Right lobe of liver (tissue), 6 donors: ENCODE data around the gene PCTP. TPM values are rescaled to one million over a fixed set of nuclear protein-coding genes. Genes with fewer than 3 reads are reported as not detected.

ENCODE experiments used
- ATAC-seq, 4 donors: fragments of 200-7000 bp; cut with Tn5 transposase; one replicate each; pipeline ENCODE4 v1.9.1; 2020; ENCODE audit warnings: mild to moderate bottlenecking in 4 of 4, moderate library complexity in 4 of 4
- DNase-seq, 3 donors: peaks; one replicate each; pipeline ENCODE4 v3.0.0-alpha.2; 2020
- H3K27ac ChIP-seq, 3 donors: fragments of 200-600 bp; one replicate each; pipeline ENCODE4 v1.8.0; 2022
- H3K27me3 ChIP-seq, 2 donors: fragments of 200-600 bp; one replicate each; pipeline ENCODE4 v1.8.0; 2022
- H3K36me3 ChIP-seq, 4 donors: fragments of 200-600 bp; sonication (generic) in 1 of 4; one replicate each; pipeline versions ENCODE4 v1.5.1 to v1.8.0; 2017 to 2022; ENCODE audit warnings: control low read depth in 1 of 4
- H3K4me1 ChIP-seq, 4 donors: fragments of 200-600 bp; sonication (generic) in 1 of 4; one replicate each; pipeline versions ENCODE4 v1.5.1 to v1.8.0; 2017 to 2022; ENCODE audit warnings: control low read depth in 1 of 4
- H3K4me3 ChIP-seq, 3 donors: fragments of 200-600 bp; one replicate each; pipeline ENCODE4 v1.8.0; 2022
- H3K9me3 ChIP-seq, 4 donors: fragments of 200-600 bp; sonication (generic) in 1 of 4; one replicate each; pipeline versions ENCODE4 v1.5.1 to v1.8.0; 2017 to 2022; ENCODE audit warnings: control low read depth in 1 of 4
- POLR2A ChIP-seq: fragments of 450-650 bp; IDR thresholded peaks from one replicate; pipeline ENCODE4 v1.6.1; 2017; ENCODE audit warnings: antibody characterized with exemption, mild to moderate bottlenecking
- WGBS: methylation state at CpG from one replicate; pipeline ENCODE4 v1.1.6; 2018; ENCODE audit warnings: low coverage, low lambda C conversion rate; ENCODE audit not compliant: insufficient coverage; ENCODE audit errors: missing lambda C conversion rate; 5-methylcytosine and 5-hydroxymethylcytosine counted together
- intact Hi-C, 2 donors: fragments of 100-400 bp; cut with DNase I; formaldehyde crosslinking; loops; one replicate each; pipeline versions ENCODE4 v1.11.2 to v1.14.1; 2022
- total RNA-seq, 6 experiments: library from RNA; depleted of rRNA in 2 of 6; stranded (reverse); fragments of >200 nt in 2 of 6; fragmentation: NEBNext Ultra II Directional in 3 of 6; extraction: Animal tissue kit (Norgen Biotek cat#: 25700) in 3 of 6; gene quantifications; one replicate each; pipeline versions ENCODE4 v1.1.0 to v1.2.4, GENCODE V29; 2016 to 2023
- TF ChIP-seq, protein P1 (sequence below), 4 donors: fragments of 200-600 bp in 3 of 4; fragments of 450-650 bp in 1 of 4; IDR thresholded peaks; one replicate each; pipeline versions ENCODE4 v1.5.1 to v1.8.0; 2016 to 2022; ENCODE audit warnings: antibody characterized with exemption in 4 of 4, mild to moderate bottlenecking in 2 of 4
- donor health status: DM: no; HTN: yes; CAD: no.
- donor health status: DM: no; HTN: no; CAD: no.
- donor health status: DM: no; HTN: no; CAD: no.
- donor health status: DM: no; HTN: yes; CAD: no.
- donor health status: DM: no; HTN: yes; CAD: no.

Gene PCTP
- total RNA-seq, 6 experiments from 2014 or later, result 27.4 to 82.6 (median 68.1) TPM

DNA sequence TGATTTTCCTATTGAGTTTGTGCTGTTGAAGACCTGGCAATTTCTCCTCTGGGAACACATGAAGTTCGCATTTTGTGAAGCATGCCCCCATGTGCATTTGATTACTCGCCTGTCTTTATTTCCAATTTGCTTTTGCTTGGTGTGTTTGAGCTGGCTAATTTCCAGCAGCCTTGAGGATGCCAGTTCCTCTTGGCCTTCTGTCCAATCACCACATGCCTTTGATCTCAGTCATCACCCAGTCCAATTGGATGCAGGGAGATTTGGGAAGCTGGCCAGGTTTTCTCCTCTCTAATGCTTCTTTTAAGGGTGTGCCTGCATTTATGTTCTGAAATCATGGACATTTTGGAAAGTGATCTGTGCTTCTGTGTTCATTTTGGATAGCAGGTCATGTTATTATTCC is 24.4 kb upstream of the PCTP start:
- intact Hi-C loops, result loop anchor here in 1 of 2 donors (10.0 kb wide), 1 partner anchor 122 kb away; no protein-coding TSS in a partner anchor
- Histone ChIP-seq H3K4me1 (peaks cover 0 to 27% (median 8%) of the 10 kb centered on the region in 4 donors), H3K9me3 (no peaks in the 10 kb centered on the region), H3K4me3 (no peak overlapping the region), H3K36me3 (no peaks in the 10 kb centered on the region), H3K27ac (peak overlapping the region in 1 of 3 donors; percentile 15), H3K27me3 (no peaks in the 10 kb centered on the region)
- DNase-seq (peak; percentile 44 to 77 (median 61)), ATAC-seq (peak; percentile 59 to 67 (median 63))
- WGBS, result 42% methylated on average over 2 of the region's 2 CpGs
- TF ChIP-seq, protein P1, sequence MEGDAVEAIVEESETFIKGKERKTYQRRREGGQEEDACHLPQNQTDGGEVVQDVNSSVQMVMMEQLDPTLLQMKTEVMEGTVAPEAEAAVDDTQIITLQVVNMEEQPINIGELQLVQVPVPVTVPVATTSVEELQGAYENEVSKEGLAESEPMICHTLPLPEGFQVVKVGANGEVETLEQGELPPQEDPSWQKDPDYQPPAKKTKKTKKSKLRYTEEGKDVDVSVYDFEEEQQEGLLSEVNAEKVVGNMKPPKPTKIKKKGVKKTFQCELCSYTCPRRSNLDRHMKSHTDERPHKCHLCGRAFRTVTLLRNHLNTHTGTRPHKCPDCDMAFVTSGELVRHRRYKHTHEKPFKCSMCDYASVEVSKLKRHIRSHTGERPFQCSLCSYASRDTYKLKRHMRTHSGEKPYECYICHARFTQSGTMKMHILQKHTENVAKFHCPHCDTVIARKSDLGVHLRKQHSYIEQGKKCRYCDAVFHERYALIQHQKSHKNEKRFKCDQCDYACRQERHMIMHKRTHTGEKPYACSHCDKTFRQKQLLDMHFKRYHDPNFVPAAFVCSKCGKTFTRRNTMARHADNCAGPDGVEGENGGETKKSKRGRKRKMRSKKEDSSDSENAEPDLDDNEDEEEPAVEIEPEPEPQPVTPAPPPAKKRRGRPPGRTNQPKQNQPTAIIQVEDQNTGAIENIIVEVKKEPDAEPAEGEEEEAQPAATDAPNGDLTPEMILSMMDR (IDR thresholded peaks at IDR 0.05), result no peak
- no peak for TF ChIP-seq POLR2A

DNA sequence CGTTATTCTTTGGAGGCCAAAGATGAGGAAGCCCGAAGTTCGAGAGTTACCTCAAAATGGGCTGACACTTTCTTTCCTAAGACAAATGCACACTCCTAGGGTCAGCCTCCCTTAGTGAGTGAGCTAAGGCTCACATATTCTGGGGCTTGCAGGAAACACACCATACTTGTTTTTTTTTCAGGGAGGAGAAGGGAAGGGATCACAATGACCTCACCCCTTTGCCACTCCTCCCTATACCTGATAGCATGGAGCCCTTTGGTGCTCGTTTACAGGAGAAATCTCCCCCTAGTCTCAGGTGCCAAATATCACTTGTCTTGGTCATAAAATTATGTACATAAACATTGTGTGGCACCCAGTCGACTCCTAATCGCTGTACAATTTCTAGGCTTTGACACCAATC is 23.6 kb upstream of the PCTP start:
- no peak overlapping the region for H3K27ac ChIP-seq
- 91% methylated on average over 6 of the region's 6 CpGs for WGBS
- TF ChIP-seq, protein P1 (IDR thresholded peaks at IDR 0.05), result no peak
- no peak for TF ChIP-seq POLR2A
- no peaks in the 10 kb centered on the region for H3K27me3 ChIP-seq
- no peak for ATAC-seq
- H3K9me3 ChIP-seq, result no peaks in the 10 kb centered on the region
- no peak for DNase-seq
- H3K4me1 ChIP-seq, result peaks cover 0 to 29% (median 10%) of the 10 kb centered on the region in 4 donors
- no peaks in the 10 kb centered on the region for H3K36me3 ChIP-seq
- intact Hi-C loops, result loop anchor here in 1 of 2 donors (10.0 kb wide), 1 partner anchor 122 kb away; no protein-coding TSS in a partner anchor
- no peak overlapping the region for H3K4me3 ChIP-seq

GRCh38 chr17:55727920-55728319 is 22.9 kb upstream of the PCTP start:
- no peak for ATAC-seq
- intact Hi-C loops, result loop anchor here in 1 of 2 donors (10.0 kb wide), 1 partner anchor 123 kb away; no protein-coding TSS in a partner anchor
- WGBS, result 91% methylated on average over 1 of the region's 1 CpG
- Histone ChIP-seq H3K27ac (no peak overlapping the region), H3K27me3 (no peaks in the 10 kb centered on the region), H3K9me3 (no peaks in the 10 kb centered on the region), H3K4me1 (peaks cover 0 to 29% (median 13%) of the 10 kb centered on the region in 4 donors), H3K4me3 (no peak overlapping the region), H3K36me3 (no peaks in the 10 kb centered on the region)
- TF ChIP-seq, protein P1 (IDR thresholded peaks at IDR 0.05), result no peak
- TF ChIP-seq POLR2A, result no peak
- DNase-seq, result no peak

GRCh38 chr17:55728361-55728760 is 22.5 kb upstream of the PCTP start:
- H3K4me1 ChIP-seq, result peaks cover 0 to 33% (median 16%) of the 10 kb centered on the region in 4 donors
- no peaks in the 10 kb centered on the region for H3K27me3 ChIP-seq
- DNase-seq, result no peak
- intact Hi-C loops, result loop anchor here in 1 of 2 donors (10.0 kb wide), 1 partner anchor 124 kb away; no protein-coding TSS in a partner anchor
- no peak for ATAC-seq
- no peaks in the 10 kb centered on the region for H3K9me3 ChIP-seq
- 72% methylated on average over 3 of the region's 5 CpGs for WGBS
- no peak overlapping the region for H3K27ac ChIP-seq
- TF ChIP-seq, protein P1 (IDR thresholded peaks at IDR 0.05), result no peak
- TF ChIP-seq POLR2A, result no peak
- H3K4me3 ChIP-seq, result no peak overlapping the region
- no peaks in the 10 kb centered on the region for H3K36me3 ChIP-seq
